Measurements from ENCODE around the gene COL6A1.
A peak's percentile ranks its signal among the peaks of the same experiment; 100 is the strongest.
"Not testable (repeated sequence)": the region's sequence is repeated elsewhere in the genome, so short reads cannot be mapped to it uniquely, and the experiment has no call there.

Gene COL6A1

DNA sequence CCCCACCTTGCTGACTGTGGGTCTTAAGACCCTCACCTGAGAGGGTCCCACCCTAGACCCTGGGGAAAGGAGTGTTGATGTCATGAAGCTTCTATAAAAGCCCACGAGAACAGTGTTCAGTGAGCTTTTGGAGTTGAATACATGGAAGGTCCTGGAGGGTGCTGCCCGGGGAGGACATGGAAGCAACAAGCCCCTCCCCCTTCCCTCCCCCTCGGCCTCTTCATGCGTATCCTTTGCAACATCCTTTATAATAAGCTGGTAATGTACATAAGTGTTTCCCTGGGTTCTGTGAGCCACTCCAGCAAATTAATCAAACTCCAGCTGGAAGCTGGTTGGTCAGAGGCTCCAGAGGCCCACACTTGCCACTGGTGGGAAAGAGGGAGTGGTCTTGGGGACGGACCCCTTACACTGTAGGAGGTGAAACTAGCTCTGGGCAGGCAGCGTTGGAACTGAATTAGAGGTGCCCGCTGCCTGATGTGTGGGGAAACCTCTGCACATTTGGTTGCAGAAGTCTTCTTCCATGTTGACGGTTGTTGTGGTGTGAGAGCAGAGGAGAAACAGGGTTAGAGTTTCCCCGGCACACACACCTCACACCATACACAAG, 14.7 kb upstream of the COL6A1 start:
- DNase-seq (ENCODE audit: low read depth in 2 of 2) = no peak

DNA sequence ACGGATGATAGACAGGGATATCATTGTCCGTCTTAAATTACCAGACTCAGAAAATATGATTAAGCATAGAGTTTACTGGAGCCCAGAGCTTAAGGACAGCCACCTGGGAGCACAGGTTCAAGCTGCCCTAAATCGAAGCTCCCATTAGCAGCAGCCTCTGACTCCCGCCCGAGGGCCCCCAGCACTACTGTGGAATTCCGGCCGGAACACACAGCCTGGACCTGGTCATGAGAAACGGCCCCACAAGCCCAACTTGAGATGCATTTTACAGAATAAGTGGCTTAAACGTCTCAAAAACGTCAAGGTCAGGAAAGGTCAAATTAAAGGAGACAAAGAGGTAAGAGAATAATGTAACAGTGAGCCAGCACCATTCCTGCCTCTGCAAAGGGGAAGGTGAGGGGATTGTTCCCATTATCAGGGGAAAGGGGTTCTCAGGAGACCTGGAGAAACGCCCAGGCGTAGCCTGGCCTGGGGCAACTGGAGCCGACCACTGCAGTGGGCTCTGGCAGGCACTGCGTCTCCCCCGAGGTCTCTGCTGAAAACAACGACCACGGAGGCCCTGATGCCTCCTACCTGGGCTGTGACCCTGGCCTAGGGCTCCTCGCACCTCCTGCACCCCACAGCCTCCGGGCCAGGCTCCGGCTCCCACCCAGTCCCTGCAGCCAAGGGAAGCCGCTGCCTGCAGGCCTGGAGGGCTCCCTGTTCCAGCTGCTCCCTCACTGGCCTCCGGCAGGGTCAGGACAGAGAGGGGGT, 11.5 kb upstream of the COL6A1 start:
- DNase-seq (ENCODE audit: low read depth in 2 of 2) = no peak

DNA sequence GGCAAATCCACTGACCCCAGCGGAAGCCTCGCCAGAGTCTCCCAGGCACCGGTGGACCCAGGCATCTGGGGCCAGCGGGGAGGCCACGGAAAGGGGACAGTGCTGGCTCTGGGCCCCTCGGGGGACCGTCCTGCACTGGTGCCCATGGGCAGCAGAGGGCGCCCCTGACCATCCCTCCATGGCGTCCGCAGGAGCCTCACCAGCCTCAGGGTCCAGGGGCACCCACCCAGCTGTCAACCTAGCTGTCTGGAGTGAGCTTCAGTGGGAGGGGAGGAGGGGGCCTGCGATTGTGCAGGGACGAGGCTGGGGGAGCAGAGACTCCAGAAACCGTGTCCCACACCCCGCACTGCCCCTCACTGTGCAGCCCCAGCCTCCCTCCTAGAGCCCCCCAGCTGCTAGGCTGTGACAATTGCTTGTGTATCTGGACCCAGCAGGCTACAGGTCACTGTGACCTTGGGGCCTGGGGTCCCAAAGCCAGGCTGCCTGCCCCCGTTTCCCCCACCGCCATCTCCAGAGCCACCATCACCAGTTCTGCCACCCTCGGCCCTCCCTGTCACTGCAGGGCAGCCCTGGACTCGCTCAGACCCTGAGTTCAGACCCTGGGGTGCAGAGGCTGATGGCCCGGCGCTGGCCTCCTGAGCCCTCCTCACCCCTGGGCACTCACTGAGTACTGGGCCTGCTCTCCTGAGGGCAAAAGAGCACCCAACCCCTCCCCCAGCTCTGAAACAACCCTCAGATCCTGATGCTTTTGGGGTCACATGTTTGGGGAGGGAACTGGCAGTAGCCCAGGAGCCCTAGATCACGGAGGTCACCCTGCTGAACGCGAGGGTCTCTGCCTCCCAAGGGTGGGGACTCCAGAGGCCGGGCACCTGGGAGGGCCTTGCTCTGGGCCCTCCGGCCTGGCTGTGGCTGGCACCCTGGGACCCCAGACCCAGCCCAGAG, 10.6 kb upstream of the COL6A1 start:
- DNase-seq (ENCODE audit: low read depth in 2 of 2) = peak in 1 of 2 donors; percentile 42

DNA sequence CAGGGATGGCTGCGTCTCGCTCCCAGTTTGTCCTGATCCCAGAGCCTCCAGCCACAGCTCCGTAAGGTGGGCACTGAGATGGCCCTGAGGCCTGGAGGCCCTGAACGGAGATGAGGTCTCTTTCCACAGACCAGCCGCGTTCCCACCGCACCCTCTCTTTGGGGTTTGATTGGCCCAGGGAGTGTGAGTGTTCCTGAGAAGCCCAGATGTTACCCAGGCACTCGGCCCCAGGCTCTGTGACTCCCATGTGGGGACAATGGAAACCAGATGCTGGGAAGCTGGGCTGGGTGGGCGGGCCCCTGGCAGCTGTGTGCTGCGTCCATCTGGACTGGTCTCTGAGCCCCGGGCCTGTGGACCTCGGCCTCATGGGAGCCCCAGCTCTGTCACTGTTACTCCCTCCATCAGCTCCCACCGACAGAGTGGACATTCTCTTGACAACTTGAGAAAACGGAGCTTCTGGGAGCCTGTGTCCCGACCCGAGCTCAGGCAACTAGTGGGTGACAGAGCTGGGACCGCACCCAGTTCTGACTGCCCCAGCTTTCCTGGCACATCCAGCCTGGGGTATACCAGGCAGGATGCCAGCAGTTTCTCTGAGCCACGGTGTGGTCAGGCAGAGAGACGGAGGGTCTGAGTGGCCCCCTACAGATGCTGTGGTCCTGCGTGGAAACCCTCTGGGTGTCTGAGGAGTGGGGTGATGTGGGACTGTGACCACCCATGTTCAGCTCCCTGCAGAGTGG, 9.8 kb upstream of the COL6A1 start:
- no peak for DNase-seq (ENCODE audit: low read depth in 2 of 2)

DNA sequence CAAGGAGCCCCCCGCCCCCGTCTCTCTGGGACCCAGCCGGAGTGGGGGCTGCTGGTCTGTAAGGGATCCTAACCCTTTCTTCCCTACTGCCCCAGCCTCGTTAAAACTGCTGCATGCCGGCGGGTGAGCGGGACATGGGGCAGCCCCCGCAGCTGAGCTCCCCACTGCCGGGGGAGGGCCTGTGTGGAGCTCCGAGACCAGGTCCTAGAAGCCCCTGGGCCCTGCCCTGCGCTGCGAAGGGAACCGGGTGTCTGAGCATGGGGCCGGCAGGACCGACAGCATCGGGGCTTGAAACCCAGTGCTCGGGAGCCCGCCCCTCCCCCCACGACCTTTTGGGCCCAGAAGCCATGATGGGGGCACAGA, 9.2 kb upstream of the COL6A1 start:
- no peak for DNase-seq (ENCODE audit: low read depth in 2 of 2)

DNA sequence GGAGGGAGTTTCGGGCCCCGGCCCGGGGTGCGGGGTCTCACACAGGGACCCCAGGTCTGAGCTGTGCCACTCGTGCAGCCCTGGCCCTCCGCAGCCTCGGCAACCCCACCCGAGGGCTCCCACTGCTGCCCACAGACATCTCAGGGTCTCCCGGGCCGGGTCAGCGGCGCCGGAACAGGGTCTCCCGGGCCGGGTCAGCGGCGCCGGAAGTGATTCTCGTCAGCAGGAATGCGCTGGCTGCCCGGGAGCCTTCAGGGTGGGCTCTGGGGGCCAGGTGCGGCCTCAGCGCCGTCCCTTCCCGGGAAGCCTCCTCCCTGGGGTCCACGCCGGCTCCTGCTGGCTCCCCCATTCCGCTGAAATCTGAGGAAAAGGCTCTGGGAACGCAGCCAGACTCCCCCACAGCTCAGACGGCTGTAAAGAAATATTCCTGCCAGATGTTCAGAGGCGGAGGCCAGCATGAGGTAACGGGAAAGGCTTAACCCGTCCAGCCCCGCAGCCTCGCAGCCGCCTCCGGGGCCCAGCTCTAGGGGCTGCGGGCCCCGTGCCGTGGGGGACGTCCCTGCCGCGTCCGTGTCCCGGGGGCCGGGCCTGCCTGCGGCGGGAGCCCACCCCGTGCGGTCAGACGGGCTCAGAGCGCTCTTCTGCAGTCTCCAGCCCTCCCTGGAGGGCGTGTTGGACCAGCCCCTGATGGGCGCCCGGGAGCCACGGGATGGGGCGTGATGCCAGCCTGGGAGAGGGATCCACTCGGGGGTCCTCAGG, 8.7 kb upstream of the COL6A1 start:
- no peak for DNase-seq (ENCODE audit: low read depth in 2 of 2)

DNA sequence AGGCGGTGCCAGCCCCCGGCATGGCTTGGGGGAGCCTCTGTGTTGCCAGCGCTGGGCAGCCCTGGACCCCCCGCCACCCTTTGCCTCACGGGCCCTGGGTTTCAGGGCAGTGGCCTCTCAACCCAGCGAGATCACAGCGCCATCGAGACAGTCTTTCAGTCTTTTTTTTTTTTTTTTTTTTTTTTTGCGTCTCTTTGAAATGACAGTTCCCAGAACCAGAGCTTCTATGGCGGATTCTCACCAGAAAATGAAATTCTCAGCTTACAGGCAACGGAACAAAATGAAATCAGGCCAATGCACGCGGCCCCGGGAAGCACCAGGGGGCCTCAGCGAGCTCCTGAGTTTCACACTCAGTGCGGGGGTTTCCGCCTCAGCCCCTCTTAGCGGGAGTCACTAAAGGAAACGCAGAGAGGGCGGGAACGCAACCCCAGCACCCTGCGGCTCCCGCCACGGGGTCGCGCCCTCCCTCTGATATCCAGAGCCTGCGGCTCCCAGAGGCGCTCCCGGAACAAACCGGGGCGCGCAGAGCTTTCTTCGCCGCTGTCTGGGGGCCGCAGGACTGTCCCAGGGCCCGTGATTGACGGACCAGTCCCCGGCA, 8.0 kb upstream of the COL6A1 start:
- peak; percentile 59 to 66 for DNase-seq (ENCODE audit: low read depth in 2 of 2)

DNA sequence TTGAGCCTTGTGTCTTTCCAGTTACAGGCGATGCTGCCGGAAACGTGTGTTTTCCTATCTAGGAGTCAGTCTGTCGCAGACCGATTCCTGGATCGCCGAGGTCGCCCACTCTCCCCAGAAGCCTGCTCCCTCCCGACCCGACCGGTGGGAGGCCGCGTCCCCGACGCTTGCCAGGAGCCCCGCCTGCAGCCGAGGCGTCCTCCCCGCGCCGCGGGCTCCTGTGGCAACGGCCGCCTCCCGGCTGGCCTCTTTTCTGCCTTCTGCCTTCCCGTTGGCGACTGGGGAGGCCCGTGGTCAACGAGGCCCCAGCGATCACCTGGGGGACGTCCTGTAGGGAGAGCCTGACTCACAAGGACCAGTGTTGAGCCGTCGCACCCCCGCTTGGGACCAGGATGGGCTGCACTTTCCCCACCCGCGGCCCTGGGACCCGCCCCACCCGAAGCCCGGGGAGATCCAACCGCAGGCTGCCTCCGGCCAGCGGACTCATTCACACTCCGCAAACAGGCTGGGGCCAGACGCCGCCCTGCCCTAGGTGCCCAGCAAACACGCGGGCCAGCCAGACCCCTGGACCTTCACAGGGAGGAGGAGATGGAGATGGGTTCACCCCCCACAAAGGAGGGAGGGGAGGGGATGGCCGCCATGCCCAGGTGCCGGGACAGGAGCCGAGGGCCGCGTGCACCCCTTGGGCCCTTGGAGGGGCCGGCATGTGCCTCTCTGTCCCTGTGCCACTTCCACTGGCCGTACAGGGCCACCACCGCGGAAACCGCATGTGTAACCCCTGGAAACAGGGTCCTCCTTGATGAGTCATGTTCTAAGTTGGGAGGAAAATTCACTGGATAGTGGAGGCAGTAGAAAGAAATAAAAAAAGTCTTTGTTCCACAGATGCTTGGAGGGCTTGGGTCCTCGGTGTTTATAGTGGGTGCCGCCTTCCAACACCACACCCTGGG, 7.2 kb upstream of the COL6A1 start:
- DNase-seq (ENCODE audit: low read depth in 2 of 2) = no peak

DNA sequence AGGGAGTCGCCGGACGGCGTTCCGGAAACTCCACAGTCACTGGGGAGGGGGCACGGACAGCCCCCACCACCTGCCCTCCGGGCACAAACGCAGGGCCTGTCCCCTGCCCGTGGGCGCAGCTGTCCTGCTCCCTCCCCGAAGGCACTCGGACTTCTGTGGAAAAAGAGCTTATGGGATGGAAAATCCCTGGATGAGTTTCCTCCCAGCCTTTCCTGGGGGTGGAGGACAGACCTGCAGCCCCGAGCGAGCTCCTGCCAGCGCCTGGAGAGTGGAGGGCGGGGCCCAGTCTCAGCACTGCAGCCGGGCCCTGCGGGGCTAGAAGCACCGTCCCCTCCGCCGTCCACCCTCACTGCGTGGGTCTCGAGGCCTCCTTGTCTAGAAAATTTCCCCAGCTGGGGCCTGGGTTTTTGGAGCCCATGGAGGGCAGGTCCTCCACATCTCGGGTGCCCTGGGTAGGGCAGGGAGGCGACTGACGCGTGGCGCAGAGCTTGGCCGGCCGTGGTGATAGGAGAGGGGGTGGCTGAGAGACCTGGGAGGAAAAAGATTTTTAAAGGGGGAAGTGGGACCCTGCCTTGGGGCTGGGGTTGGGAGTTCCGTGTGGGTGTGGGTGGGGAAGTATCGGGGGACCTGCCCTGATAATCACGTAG, 6.4 kb upstream of the COL6A1 start:
- no peak for DNase-seq (ENCODE audit: low read depth in 2 of 2)

DNA sequence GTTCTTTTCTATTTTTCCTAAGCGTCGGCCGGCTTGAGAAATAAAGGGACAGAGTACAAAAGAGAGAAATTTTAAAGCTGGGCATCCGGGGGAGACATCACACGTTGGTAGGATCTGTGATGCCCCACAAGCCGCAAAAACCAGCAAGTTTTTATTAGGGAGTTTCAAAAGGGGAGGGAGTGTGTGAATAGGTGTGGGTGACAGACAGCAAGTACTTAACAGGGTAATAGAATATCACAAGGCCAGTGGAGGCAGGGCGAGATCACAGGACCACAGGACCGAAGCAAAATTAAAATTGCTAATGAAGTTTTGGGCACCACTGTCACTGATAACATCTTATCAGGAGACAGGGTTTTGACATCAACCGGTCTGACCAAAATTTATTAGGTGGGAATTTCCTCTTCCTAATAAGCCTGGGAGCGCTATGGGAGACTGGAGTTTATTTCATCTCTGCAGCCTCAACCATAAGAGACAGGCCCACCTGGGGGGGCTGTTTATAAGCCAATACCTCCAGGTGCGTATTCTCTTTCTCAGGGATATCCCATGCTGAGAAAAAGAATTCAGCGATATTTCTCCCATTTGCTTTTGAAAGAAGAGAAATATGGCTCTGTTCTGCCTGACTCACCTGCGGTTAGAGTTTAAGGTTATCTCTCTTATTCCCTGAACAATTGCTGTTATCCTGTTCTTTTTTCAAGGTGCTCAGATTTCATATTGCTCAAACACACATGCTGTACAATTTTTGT, 5.7 kb upstream of the COL6A1 start:
- not testable (repeated sequence) for DNase-seq (ENCODE audit: low read depth in 2 of 2)

DNA sequence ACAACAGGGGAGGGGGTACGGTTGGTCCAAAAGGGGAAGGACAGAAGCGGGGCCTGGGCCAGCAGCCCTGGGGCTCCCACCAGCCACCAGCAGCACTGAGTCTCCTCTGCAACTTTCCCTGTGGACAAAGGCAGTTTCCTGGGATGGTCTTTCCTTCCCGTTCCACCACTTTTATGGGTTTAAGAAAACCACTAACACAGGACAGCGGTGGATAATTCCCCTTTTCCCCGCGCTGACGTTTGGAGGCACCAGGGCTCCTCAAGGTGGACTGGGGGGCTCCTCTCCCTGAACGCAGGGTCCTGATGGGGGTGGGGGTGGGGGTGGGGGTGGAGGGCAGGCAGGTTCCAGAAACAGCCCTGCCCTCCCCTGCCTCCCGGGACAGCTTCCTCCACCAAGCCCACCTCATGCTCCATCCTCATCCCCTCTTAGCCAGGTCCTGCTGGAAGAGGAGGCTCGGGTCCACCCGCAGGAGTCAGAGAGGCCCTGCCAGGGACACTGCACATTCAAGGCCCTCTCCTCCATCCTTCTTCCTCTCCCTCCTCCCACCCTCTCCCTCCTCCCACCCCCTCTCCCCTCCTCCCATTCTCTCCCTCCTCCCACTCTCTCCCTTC, 4.8 kb upstream of the COL6A1 start:
- no peak for DNase-seq (ENCODE audit: low read depth in 2 of 2)

DNA sequence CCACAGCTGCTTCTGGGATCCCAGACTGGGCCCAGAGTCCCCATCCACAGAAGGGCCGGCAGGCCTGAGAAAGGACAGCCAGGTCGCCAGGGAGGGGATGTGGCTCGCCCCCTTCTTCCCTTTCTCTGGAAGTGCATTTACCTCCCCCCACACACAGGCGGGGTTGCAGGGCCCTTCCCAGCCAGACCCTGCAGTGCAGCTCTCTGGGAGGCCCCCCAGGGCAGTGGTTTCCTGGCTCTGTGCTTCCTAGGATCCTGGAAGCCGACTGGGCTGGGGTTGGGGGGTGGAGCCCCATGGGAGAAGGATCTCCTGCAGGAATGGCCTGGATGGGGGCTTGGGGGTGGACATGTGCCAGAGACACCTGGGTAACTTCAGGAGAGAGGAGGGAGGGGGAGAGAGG, 4.2 kb upstream of the COL6A1 start:
- DNase-seq (ENCODE audit: low read depth in 2 of 2) = no peak

DNA sequence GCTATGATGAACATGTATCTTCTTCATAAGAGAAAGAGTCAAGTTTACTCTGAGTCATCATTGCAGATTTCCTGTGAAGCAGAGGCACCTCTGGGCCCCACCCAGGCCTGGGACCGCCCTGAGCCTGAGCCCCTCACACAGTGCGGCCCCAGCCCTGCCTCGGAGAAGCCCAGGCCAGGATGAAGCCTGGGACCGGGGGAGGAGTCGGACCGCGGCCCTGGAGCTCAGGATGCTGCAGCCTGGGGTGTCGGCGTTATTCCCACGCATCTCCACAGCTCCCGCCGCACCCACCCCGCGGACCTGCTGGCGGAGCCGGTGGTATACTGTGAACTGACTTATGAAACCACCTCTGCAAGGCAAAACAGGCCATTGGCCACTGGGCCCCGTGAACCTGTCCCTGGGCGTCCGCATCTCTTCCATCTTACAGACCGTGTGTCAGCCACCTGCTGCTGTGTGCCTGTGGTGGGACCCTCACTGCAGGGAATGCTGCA, 2.4 kb upstream of the COL6A1 start:
- DNase-seq (ENCODE audit: low read depth in 2 of 2) = no peak

DNA sequence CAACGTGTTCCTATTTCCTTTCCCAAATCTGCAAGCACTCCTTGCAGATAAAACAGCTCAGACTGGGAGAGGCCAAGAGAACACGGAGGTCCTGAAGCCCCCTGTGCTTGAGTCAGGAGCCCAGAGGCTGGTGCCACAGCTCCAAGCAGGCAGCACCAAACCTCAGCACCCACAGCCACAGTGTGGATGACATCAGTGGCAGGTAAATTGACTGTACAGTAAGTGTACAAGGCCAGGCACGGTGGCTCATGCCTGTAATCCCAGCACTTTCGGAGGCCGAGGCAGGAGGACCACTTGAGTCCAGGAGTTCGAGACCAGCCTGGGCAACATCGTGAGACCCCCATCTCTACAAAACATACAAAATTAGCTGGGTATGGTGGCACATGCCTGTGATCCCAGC, 1.9 kb upstream of the COL6A1 start:
- no peak for DNase-seq (ENCODE audit: low read depth in 2 of 2)

DNA sequence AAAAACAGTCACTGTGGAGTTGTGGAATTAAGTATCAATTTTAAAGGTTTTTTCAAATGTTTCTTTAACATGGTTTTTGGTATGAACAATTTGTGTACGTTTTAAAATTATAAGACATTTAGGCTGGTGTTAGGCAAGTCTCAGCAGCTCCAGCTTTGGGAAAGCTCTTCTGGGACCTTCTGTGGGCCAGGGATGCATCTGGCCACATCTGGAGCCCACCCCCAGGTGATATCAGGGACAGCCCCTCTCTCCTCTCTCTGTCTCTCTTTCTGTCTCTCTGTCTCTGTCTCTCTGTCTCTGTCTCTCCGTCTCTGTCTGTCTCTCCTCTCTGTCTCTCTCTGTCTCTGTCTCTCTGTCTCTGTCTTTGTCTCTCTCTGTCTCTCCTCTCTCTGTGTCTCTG, 1.3 kb upstream of the COL6A1 start:
- DNase-seq (ENCODE audit: low read depth in 2 of 2) = no peak

DNA sequence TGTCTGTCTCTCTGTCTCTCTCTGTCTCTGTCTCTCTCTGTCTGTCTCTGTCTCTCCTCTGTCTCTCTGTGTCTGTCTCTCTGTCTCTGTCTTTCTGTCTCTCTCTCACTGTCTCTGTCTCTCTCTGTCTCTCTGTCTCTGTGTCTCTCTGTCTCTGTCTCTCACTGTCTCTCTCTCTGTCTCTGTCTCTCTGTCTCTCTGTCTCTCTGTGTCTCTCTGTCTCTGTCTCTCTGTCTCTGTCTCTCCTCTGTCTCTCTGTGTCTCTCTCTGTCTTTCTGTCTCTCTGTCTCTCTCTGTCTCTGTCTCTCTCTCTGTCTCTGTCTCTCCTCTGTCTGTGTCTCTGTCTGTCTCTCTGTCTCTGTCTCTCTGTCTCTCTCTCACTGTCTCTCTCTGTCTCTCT, 873 bp upstream of the COL6A1 start:
- DNase-seq (ENCODE audit: low read depth in 2 of 2) = no peak

DNA sequence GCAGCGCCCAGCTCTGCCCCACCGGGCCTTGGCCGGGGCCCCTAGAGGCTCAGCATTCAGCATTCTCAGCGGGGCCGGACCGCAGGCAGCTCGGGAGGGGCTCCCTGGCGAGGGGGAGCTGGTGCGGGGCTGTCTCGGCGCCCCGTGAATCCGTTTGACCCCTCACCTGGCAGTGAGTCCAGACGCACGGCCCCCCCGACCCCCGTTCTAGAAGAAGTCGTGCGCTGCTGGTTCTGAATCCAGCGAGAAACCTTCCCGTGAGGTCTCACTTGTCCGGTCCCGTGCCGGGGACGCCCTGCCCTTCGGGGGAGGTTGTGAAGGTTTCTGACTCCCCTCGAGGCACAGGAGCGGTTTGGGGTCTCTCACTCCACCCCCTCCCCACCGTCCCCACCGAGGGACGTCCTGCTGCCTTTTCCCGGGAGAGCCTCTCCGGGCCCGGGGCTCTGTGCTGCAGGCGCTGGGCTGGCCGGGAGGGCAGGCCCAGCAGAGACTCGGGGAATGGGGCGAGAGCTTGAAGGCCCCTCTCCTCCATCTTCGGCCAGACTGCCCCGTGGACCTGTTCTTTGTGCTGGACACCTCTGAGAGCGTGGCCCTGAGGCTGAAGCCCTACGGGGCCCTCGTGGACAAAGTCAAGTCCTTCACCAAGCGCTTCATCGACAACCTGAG, 655 bp downstream of the COL6A1 start:
- no peak for DNase-seq (ENCODE audit: low read depth in 2 of 2)

Measured in stimulated activated CD4-positive, alpha-beta T cell treated with anti-CD3 and anti-CD28 coated beads, Interleukin-15, amount 100 ng/mL, for 48 hours (primary cell).